ENCODE results near the gene CHKA.

GRCh38 chr11:68118706-68119448 is 2.3 kb downstream of the CHKA start:
- TF ChIP-seq CTCF (conservative IDR thresholded peaks at IDR 0.05; ENCODE audit: low read depth in 2 of 2) (no peak), POLR2AphosphoS5 (IDR thresholded peaks at IDR 0.05; ENCODE audit: low read depth) (no peak), EZH2phosphoT487 (IDR thresholded peaks at IDR 0.05; ENCODE audit: unreplicated experiment) (no peak), EZH2 (IDR thresholded peaks at IDR 0.05; ENCODE audit: low read depth, unreplicated experiment) (no peak), STAT1 (IDR thresholded peaks at IDR 0.05; ENCODE audit: unreplicated experiment) (no peak), CREB1 (CRISPR knock-in tag; IDR thresholded peaks at IDR 0.05; ENCODE audit: low read depth) (no peak), ZNF331 (CRISPR knock-in tag; IDR thresholded peaks at IDR 0.05; ENCODE audit: low read depth) (no peak)
